PC-9 (cell line): ENCODE results near the gene FBXO5. TPM values are rescaled to one million over a fixed set of nuclear protein-coding genes. Genes with fewer than 3 reads are reported as not detected.

ENCODE experiments used
- Bru-seq: library from RNA; stranded (reverse); fragments of 400-500 nt; gene quantifications from one replicate; lab custom pipeline; 2021; lab: Mats Ljungman, UMichigan
- BruChase-seq, 2 experiments: library from RNA; stranded (reverse); fragments of 400-500 nt; gene quantifications; one replicate each; lab custom pipeline; 2021; lab: Mats Ljungman, UMichigan
- BruUV-seq: library from RNA; stranded (reverse); fragments of 400-500 nt; replicated peaks from 2 replicates; lab custom pipeline; 2021; lab: Mats Ljungman, UMichigan
- CTCF ChIA-PET: fragments of 300-600 bp; sonication (Branson Sonifier 250); formaldehyde crosslinking; loops from one replicate; lab custom pipeline; 2022; ENCODE audit warnings: antibody characterized with exemption; lab: Charles Lee
- POLR2A ChIA-PET: fragments of 300-600 bp; sonication (Branson Sonifier 250); formaldehyde crosslinking; loops from one replicate; lab custom pipeline; 2022; ENCODE audit warnings: antibody characterized with exemption; ENCODE audit not compliant: unreplicated experiment; lab: Charles Lee
- DNase-seq, 2 experiments: peaks; one replicate each; pipeline versions ENCODE4 v3.0.0 to v3.0.0-alpha.2; 2015 to 2022; ENCODE audit warnings: mixed read lengths in 1 of 2
- H2AFZ ChIP-seq: fragments of 200-600 bp; sonication (generic); 2 replicates; pipeline ENCODE4 v1.8.1; 2017; ENCODE audit warnings: antibody characterized with exemption
- H3F3A ChIP-seq: fragments of 200-600 bp; sonication (generic); 2 replicates; pipeline ENCODE4 v1.8.1; 2017; ENCODE audit warnings: antibody characterized with exemption, mild to moderate bottlenecking, low read depth; ENCODE audit not compliant: insufficient read depth
- H3K27ac ChIP-seq: fragments of 200-600 bp; sonication (generic); 2 replicates; pipeline ENCODE4 v1.6.1; 2016; ENCODE audit warnings: mixed run types
- H3K27me3 ChIP-seq: fragments of 200-600 bp; sonication (generic); 2 replicates; pipeline ENCODE4 v1.6.1; 2016; ENCODE audit warnings: low read depth, mixed run types; ENCODE audit not compliant: insufficient read depth
- H3K36me3 ChIP-seq: fragments of 200-600 bp; sonication (generic); 2 replicates; pipeline ENCODE4 v1.6.1; 2016; ENCODE audit warnings: low read depth, mixed run types
- H3K4me1 ChIP-seq: fragments of 200-600 bp; sonication (generic); replicated peaks from 2 replicates; pipeline ENCODE4 v1.6.1; 2016; ENCODE audit warnings: mixed run types; ENCODE audit not compliant: insufficient read depth
- H3K4me2 ChIP-seq: fragments of 200-600 bp; sonication (generic); 2 replicates; pipeline ENCODE4 v1.6.1; 2017; ENCODE audit warnings: mixed run types
- H3K4me3 ChIP-seq: fragments of 200-600 bp; sonication (generic); 2 replicates; pipeline ENCODE4 v1.6.1; 2016; ENCODE audit warnings: mixed run types
- H3K79me2 ChIP-seq: fragments of 200-600 bp; sonication (generic); 2 replicates; pipeline ENCODE4 v1.6.1; 2017; ENCODE audit warnings: low read depth, mixed run types
- H3K9me2 ChIP-seq: fragments of 200-600 bp; sonication (generic); 2 replicates; pipeline ENCODE4 v1.8.1; 2017; ENCODE audit warnings: mild to moderate bottlenecking; ENCODE audit not compliant: insufficient read depth
- H3K9me3 ChIP-seq: fragments of 200-600 bp; sonication (generic); 2 replicates; pipeline ENCODE4 v1.8.1; 2016; ENCODE audit warnings: low read depth; ENCODE audit not compliant: insufficient read depth
- H4K20me1 ChIP-seq: fragments of 200-600 bp; sonication (generic); 2 replicates; pipeline ENCODE4 v1.8.1; 2017; ENCODE audit not compliant: insufficient read depth
- EZH2 ChIP-seq: fragments of 200-600 bp; sonication (generic); IDR thresholded peaks from 2 replicates; pipeline ENCODE4 v1.8.0; 2017; ENCODE audit warnings: antibody characterized with exemption, low read depth
- intact Hi-C: fragments of 100-400 bp; cut with micrococcal nuclease; formaldehyde crosslinking; loops from one replicate; pipeline ENCODE4 v1.10.0; 2022; ENCODE audit not compliant: unreplicated experiment
- long read RNA-seq: library from polyadenylated mRNA; stranded (forward); transcript quantifications from one replicate; pipeline ENCODE4 v2.0.0, GENCODE V29; 2022
- total RNA-seq: library from RNA; stranded (reverse); gene quantifications from 2 replicates; pipeline ENCODE4 v1.2.3, GENCODE V29; 2021
- TF ChIP-seq, protein P1 (sequence below): fragments of 200-600 bp; sonication (generic); conservative IDR thresholded peaks from 2 replicates; pipeline ENCODE4 v1.6.1; 2017; ENCODE audit warnings: mixed run types, antibody characterized with exemption, mild to moderate bottlenecking, moderate library complexity

FBXO5 gene, protein sequence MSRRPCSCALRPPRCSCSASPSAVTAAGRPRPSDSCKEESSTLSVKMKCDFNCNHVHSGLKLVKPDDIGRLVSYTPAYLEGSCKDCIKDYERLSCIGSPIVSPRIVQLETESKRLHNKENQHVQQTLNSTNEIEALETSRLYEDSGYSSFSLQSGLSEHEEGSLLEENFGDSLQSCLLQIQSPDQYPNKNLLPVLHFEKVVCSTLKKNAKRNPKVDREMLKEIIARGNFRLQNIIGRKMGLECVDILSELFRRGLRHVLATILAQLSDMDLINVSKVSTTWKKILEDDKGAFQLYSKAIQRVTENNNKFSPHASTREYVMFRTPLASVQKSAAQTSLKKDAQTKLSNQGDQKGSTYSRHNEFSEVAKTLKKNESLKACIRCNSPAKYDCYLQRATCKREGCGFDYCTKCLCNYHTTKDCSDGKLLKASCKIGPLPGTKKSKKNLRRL
- total RNA-seq (14.8 and 20.6 TPM in 2 replicates), Bru-seq, nascent RNA (percentile 91 among the genes with signal in this experiment), BruChase-seq, experiment 1, labeled RNA remaining after a 2-hour chase (percentile 79 among the genes with signal in this experiment), BruChase-seq, experiment 2, labeled RNA remaining after a 6-hour chase (percentile 60 among the genes with signal in this experiment)
- long read RNA-seq, transcript FBXO5-201 (5 exons, 2,037 nt), result major isoform, 39 of 51 reads
- long read RNA-seq, transcript FBXO5-202 (5 exons, 2,221 nt), result minor isoform, 8 of 51 reads
- long read RNA-seq, partial matches to known transcripts, result 1 of 51 reads
- long read RNA-seq, other reads (novel, unspliced or antisense), result 3 of 51 reads

DNA sequence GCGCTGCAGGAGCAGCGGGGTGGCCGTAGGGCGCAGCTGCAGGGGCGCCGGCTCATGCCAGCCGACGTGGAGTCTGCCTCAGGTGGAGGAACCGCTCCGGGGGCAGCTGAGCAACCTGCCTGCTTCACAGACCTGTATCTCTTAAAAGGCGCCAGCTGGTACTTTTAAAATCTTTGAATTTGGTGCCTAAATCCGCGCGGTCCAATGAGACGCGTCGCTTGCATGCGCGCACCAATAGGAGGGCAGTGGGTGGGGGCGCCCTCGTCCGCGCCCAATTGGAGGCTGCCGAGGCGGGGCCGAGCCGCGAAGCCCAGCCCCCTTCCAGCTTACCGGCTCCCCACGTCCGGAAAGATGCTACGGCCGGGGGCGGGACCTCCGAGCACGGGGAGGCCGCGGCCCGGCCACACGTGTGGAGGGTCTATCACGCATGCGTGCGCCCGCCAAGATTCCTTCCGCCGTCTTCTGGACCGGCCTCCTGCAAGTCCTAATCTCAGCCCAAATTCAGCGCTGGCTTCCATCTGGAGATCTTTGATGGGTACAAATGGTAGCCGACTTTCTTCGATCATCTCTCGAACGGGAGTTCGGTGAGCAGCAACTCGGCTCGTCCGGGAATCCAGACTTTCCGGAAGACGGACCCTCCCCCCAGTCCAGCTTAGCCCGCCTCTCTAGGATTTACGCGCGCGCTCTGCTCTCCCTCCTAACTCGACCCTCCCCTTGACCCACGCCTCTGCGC lies at the start of gene FBXO5:
FBXO5 (minus strand) TSS at position 138 of the 733 bp plus-strand sequence; CDS start at position 56, 82 bp downstream.
- peak within 1 kb of the TSS; percentile 86 for H2AFZ ChIP-seq
- H3K27me3 ChIP-seq, result no peaks in the 10 kb centered on the region
- TF ChIP-seq EZH2, result no peak
- TF ChIP-seq, protein P1, sequence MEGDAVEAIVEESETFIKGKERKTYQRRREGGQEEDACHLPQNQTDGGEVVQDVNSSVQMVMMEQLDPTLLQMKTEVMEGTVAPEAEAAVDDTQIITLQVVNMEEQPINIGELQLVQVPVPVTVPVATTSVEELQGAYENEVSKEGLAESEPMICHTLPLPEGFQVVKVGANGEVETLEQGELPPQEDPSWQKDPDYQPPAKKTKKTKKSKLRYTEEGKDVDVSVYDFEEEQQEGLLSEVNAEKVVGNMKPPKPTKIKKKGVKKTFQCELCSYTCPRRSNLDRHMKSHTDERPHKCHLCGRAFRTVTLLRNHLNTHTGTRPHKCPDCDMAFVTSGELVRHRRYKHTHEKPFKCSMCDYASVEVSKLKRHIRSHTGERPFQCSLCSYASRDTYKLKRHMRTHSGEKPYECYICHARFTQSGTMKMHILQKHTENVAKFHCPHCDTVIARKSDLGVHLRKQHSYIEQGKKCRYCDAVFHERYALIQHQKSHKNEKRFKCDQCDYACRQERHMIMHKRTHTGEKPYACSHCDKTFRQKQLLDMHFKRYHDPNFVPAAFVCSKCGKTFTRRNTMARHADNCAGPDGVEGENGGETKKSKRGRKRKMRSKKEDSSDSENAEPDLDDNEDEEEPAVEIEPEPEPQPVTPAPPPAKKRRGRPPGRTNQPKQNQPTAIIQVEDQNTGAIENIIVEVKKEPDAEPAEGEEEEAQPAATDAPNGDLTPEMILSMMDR, result no peak
- H4K20me1 ChIP-seq, result peaks cover 28% of the 10 kb centered on the region
- no TSS peak for BruUV-seq
- POLR2A ChIA-PET, result interaction anchor here (0.5 to 0.6 kb wide), 5 partner anchors 16 to 708 kb away, joined by 3 to 6 read pairs (median 4); no protein-coding TSS in a partner anchor
- CTCF ChIA-PET, result interaction anchor here (0.9 kb wide), 1 partner anchor 29 kb away, joined by 3 read pairs; no protein-coding TSS in a partner anchor
- peak within 1 kb of the TSS; percentile 91 for H3K4me2 ChIP-seq
- H3F3A ChIP-seq, result peaks cover 23% of the 10 kb centered on the region
- DNase-seq, result peak; percentile 90 to 93
- intact Hi-C loops, result no loop called here
- H3K79me2 ChIP-seq, result peaks cover 76% of the 10 kb centered on the region
- H3K27ac ChIP-seq, result peak within 1 kb of the TSS; percentile 61
- peak within 1 kb of the TSS; percentile 87 for H3K4me3 ChIP-seq
- H3K4me1 ChIP-seq, result peaks cover 37% of the 10 kb centered on the region
- H3K9me3 ChIP-seq, result no peaks in the 10 kb centered on the region
- 0 out of 2 replicates have a peak, but pooled peaks cover 6% of the 10 kb centered on the region for H3K36me3 ChIP-seq
- no peaks in the 10 kb centered on the region for H3K9me2 ChIP-seq

DNA sequence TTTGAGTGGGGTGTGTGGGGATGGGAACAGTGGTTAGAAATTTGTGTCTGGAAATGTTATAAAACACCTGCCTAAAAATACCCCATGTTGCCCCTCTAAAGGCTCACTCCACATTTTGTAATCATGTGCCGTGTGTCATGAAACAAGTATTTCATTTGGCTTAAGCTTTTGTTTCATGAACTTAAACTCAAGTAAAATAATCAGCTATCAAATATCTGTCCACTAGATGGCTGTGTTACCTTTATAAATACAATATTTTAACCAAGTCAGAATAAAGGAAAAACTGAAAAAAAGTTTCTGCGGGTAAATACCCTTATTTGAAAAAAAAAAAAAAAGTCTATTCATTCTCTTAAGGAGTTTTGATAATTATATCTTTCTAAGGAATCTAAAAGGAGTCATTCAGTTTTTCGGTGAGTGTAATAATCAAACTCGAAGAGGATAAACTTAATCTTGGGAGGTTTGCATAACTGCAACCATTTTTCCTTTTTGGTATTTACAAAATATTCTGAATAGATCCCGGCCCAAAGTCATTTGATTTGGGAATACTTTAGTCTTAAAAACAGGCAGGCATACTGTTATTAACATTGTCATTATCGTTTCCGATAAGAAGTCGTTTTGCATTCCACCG lies 49.5 kb upstream of the FBXO5 start:
- H3K4me3 ChIP-seq, result no peak overlapping the region
- H3K9me3 ChIP-seq, result no peaks in the 10 kb centered on the region
- no peak for TF ChIP-seq EZH2
- TF ChIP-seq, protein P1, result peak; percentile 78
- DNase-seq, result peak in 1 of 2 experiments; percentile 53
- intact Hi-C loops, result loop anchor here (1.0 to 10.0 kb wide), 5 partner anchors 95 to 1012 kb away; no protein-coding TSS in a partner anchor
- no peak overlapping the region for H2AFZ ChIP-seq
- H3K4me2 ChIP-seq, result no peak overlapping the region; the same call in 1 of the 2 replicates
- H3K27ac ChIP-seq, result peak overlapping the region; percentile 62
- no peaks in the 10 kb centered on the region for H3K27me3 ChIP-seq
- no peaks in the 10 kb centered on the region for H3K36me3 ChIP-seq
- peaks cover 20% of the 10 kb centered on the region for H3K4me1 ChIP-seq
- H3K9me2 ChIP-seq, result no peaks in the 10 kb centered on the region
- peaks cover 17% of the 10 kb centered on the region for H3F3A ChIP-seq
- CTCF ChIA-PET, result interaction anchor here (0.6 to 0.9 kb wide), 4 partner anchors 98 to 473 kb away, joined by 3 to 9 read pairs (median 3); no protein-coding TSS in a partner anchor
- H3K79me2 ChIP-seq, result no peaks in the 10 kb centered on the region
- H4K20me1 ChIP-seq, result no peaks in the 10 kb centered on the region
- POLR2A ChIA-PET, result interaction anchor here (0.5 kb wide), 1 partner anchor 1643 kb away, joined by 4 read pairs; no protein-coding TSS in a partner anchor
- no TSS peak for BruUV-seq
